Measurements from ENCODE around the gene GNB3. TPM values are rescaled to one million over a fixed set of nuclear protein-coding genes. Genes with fewer than 3 reads are reported as not detected.

The GNB3 gene
- total and polyA plus RNA-seq, 2 of the 4 experiments (the other 2 are of a cell fraction): 0.72 to 20.5 TPM

GRCh38 chr12:6853626-6854025, 12.9 kb downstream of the GNB3 start (continued):
- no peak for TF ChIP-seq ELK1 (IDR thresholded peaks at IDR 0.05; ENCODE audit: borderline replicate concordance, low read depth, low read length)
- TF ChIP-seq, protein P1, sequence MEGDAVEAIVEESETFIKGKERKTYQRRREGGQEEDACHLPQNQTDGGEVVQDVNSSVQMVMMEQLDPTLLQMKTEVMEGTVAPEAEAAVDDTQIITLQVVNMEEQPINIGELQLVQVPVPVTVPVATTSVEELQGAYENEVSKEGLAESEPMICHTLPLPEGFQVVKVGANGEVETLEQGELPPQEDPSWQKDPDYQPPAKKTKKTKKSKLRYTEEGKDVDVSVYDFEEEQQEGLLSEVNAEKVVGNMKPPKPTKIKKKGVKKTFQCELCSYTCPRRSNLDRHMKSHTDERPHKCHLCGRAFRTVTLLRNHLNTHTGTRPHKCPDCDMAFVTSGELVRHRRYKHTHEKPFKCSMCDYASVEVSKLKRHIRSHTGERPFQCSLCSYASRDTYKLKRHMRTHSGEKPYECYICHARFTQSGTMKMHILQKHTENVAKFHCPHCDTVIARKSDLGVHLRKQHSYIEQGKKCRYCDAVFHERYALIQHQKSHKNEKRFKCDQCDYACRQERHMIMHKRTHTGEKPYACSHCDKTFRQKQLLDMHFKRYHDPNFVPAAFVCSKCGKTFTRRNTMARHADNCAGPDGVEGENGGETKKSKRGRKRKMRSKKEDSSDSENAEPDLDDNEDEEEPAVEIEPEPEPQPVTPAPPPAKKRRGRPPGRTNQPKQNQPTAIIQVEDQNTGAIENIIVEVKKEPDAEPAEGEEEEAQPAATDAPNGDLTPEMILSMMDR (conservative IDR thresholded peaks at IDR 0.05; ENCODE audit: low read depth, low read length): no peak
- no peak for TF ChIP-seq MAZ (IDR thresholded peaks at IDR 0.05; ENCODE audit: borderline replicate concordance, low read depth, low read length)
- TF ChIP-seq POLR2A (IDR thresholded peaks at IDR 0.05; ENCODE audit: low read depth, low read length): no peak
- no peak for TF ChIP-seq MXI1 (IDR thresholded peaks at IDR 0.05; ENCODE audit: borderline replicate concordance, low read depth, low read length)
